Measurements from ENCODE around the gene KCNH3.

- no peak for TF ChIP-seq ZNF142 (CRISPR knock-in tag; IDR thresholded peaks at IDR 0.05)
- TF ChIP-seq NR2F6 (IDR thresholded peaks at IDR 0.05) = no peak
- no peak for TF ChIP-seq NR2F6 (CRISPR knock-in tag; IDR thresholded peaks at IDR 0.05)
- TF ChIP-seq HOXA7 (CRISPR knock-in tag; IDR thresholded peaks at IDR 0.05) = no peak
- TF ChIP-seq ZNF563 (CRISPR knock-in tag; IDR thresholded peaks at IDR 0.05) = no peak
These were observed 8.4 kb downstream of the KCNH3 start for GRCh38 chr12:49547090-49547690.

Data from HepG2 (cell line).